GM12891 (cell line): ENCODE measurements around the gene RCC2.

Experiments
- POLR2A ChIP-seq: IDR thresholded peaks from 2 replicates; pipeline ENCODE4 v1.6.1; 2011; ENCODE audit warnings: low read depth, low read length, control low read depth
- POLR2AphosphoS5 ChIP-seq: IDR thresholded peaks from 2 replicates; pipeline ENCODE4 v1.6.1; 2011; ENCODE audit warnings: low read depth, low read length, control low read depth
- TAF1 ChIP-seq: IDR thresholded peaks from 2 replicates; pipeline ENCODE4 v1.6.1; 2011; ENCODE audit warnings: low read depth, low read length, control low read depth

GRCh38 chr1:17440827-17441168 lies 1.3 kb upstream of the RCC2 start:
- TF ChIP-seq POLR2A (no peak), TAF1 (no peak), POLR2AphosphoS5 (no peak)
